ENCODE measurements around the gene RTL1.

RTL1 gene

GRCh38 chr14:100864960-100865681 is 38.4 kb downstream of the RTL1 start:
- DNase-seq, result no peak

- DNase-seq, result no peak
Measured at GRCh38 chr14:100864206-100864605, 39.3 kb downstream of the RTL1 start.

- no peak for DNase-seq
Measured at GRCh38 chr14:100862793-100863192, 40.7 kb downstream of the RTL1 start.

- DNase-seq, result no peak
Measured at GRCh38 chr14:100862277-100862676, 41.2 kb downstream of the RTL1 start.

- no peak for DNase-seq
Measured at GRCh38 chr14:100861937-100862247, 41.6 kb downstream of the RTL1 start.

- no peak for DNase-seq
Measured at GRCh38 chr14:100861188-100861936, 42.2 kb downstream of the RTL1 start.

GRCh38 chr14:100860556-100861187 is 42.9 kb downstream of the RTL1 start:
- DNase-seq, result no peak

GRCh38 chr14:100859781-100860180 is 43.7 kb downstream of the RTL1 start:
- DNase-seq, result no peak

GRCh38 chr14:100858838-100859220 is 44.7 kb downstream of the RTL1 start:
- DNase-seq, result no peak

GRCh38 chr14:100857923-100858837 is 45.3 kb downstream of the RTL1 start:
- no peak for DNase-seq

- DNase-seq, result no peak
Measured at GRCh38 chr14:100857233-100857922, 46.1 kb downstream of the RTL1 start.

- DNase-seq, result no peak
Measured at GRCh38 chr14:100856056-100856950, 47.2 kb downstream of the RTL1 start.

- DNase-seq, result no peak
Measured at GRCh38 chr14:100855256-100855930, 48.1 kb downstream of the RTL1 start.

- DNase-seq, result no peak
Measured at GRCh38 chr14:100854435-100854834, 49.1 kb downstream of the RTL1 start.

GRCh38 chr14:100851946-100852620 is 51.4 kb downstream of the RTL1 start:
- no peak for DNase-seq

GRCh38 chr14:100851586-100851916 is 52.0 kb downstream of the RTL1 start:
- DNase-seq, result no peak

- DNase-seq, result peak; percentile 78
Measured at GRCh38 chr14:100850841-100851585, 52.5 kb downstream of the RTL1 start.

- DNase-seq, result no peak
Measured at GRCh38 chr14:100849115-100849781, 54.3 kb downstream of the RTL1 start.

GRCh38 chr14:100846309-100846859 is 57.1 kb downstream of the RTL1 start:
- DNase-seq, result no peak
